Glomerular endothelial cell (primary cell): ENCODE results near the gene CORO1C. TPM values are rescaled to one million over a fixed set of nuclear protein-coding genes. Genes with fewer than 3 reads are reported as not detected.

Source experiments
- total RNA-seq: library from RNA; depleted of rRNA; stranded (reverse); fragments of >200 nt; gene quantifications from 2 replicates; pipeline ENCODE4 v1.2.3, GENCODE V29; 2015

CORO1C gene
- total RNA-seq, 1 donor from 2014 or later = 291 TPM

Other genes starting within 250 kb of the CORO1C start
- 7.0 and 8.4 TPM in 2 replicates for gene FICD, start 216.2 kb downstream of the CORO1C start, total RNA-seq
- 25.9 and 54.7 TPM in 2 replicates for gene SART3, start 170.3 kb downstream of the CORO1C start, total RNA-seq
- 106 and 164 TPM in 2 replicates for gene ISCU, start 168.9 kb downstream of the CORO1C start, total RNA-seq
- not detected in 2 replicates for gene TMEM119, start 133.4 kb downstream of the CORO1C start, total RNA-seq
- gene SELPLG, start 97.6 kb downstream of the CORO1C start, total RNA-seq = 0.48 and 0.58 TPM in 2 replicates
- 31.6 and 54.4 TPM in 2 replicates for gene SSH1, start 126.1 kb upstream of the CORO1C start, total RNA-seq
- not detected in 2 replicates for gene DAO, start 148.6 kb upstream of the CORO1C start, total RNA-seq